ENCODE results near the gene PIP4K2A.
"Not testable (repeated sequence)": the region's sequence is repeated elsewhere in the genome, so short reads cannot be mapped to it uniquely, and the experiment has no call there.

Gene PIP4K2A

DNA sequence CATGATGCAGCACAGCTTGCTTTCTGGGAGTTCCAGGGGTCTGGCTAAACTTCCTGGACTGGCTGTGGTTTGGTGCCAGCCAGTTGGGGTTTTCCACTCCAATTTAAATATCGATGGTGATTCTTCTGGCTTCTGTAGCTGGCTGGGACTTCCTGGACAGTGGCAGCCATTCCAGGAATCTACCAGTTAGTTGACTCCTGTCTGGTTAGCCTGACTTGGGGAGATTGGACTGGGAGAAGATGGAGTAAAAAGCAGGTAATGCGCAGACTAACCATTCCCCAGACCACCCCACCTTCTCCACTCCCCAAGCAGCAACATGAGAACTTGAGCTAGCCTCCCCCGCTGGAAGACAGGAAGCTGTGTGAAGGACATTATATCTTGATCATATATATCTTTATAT, 6.3 kb upstream of the PIP4K2A start:
- no peak for FAIRE-seq
- no peak for DNase-seq (ENCODE audit: insufficient read length, low spot score)
- TF ChIP-seq, protein P1, sequence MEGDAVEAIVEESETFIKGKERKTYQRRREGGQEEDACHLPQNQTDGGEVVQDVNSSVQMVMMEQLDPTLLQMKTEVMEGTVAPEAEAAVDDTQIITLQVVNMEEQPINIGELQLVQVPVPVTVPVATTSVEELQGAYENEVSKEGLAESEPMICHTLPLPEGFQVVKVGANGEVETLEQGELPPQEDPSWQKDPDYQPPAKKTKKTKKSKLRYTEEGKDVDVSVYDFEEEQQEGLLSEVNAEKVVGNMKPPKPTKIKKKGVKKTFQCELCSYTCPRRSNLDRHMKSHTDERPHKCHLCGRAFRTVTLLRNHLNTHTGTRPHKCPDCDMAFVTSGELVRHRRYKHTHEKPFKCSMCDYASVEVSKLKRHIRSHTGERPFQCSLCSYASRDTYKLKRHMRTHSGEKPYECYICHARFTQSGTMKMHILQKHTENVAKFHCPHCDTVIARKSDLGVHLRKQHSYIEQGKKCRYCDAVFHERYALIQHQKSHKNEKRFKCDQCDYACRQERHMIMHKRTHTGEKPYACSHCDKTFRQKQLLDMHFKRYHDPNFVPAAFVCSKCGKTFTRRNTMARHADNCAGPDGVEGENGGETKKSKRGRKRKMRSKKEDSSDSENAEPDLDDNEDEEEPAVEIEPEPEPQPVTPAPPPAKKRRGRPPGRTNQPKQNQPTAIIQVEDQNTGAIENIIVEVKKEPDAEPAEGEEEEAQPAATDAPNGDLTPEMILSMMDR (IDR thresholded peaks at IDR 0.05; ENCODE audit: insufficient read depth, missing control alignments) = no peak

DNA sequence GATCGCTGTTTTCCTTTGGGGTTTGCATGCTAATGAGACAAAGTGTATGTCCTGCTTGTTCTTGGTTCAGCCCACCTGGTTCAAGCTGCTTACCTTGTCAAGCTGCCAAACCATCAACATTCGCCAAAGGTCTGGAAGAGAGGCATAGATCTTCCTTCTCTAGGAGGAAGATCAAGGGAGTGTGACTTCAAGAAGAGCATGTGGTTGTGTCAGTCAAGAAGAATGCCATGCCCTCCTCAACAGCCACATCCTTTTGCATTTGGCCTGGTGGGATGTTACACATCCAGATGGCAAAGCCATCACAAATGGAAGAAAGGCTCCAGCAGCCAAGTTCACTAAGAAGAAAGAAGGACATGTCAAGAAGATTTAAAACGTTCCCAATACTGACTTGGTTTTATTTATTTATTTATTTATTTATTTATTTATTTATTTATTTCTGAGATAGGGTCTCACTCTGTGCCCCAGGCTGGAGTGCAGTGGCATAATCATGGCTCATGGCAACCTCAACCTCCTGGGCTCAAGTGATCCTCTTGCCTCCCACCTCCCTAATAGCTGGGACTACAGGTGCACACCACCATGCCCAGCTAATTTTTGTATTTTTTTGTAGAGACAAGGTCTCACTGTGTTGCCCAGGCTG, 5.1 kb upstream of the PIP4K2A start:
- no peak for FAIRE-seq

DNA sequence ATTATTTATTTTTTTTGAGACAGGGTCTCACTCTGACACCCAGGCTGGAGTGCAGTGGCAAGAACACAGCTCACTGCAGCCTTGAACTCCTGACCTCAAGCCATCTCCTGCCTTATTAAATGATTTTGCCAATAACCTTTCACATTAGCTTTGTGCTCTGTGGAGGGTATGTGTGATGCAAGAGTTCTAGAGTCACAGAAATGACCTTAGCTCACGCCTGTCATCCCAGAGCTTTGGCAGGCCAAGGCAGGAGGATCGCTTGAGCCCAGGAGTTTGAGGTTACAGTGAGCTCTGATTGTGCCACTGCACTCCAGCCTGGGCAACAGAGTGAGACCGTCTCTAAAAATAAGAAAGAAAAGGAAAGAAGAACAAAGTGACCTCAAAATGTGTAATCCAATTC, 4.3 kb upstream of the PIP4K2A start:
- not testable (repeated sequence) for FAIRE-seq; DNase-seq (ENCODE audit: insufficient read length, low spot score)

More for the DNA sequence above, 5.1 kb upstream of the PIP4K2A start:
- TF ChIP-seq, protein P1 (IDR thresholded peaks at IDR 0.05; ENCODE audit: insufficient read depth, missing control alignments) = no peak
- no peak for DNase-seq (ENCODE audit: insufficient read length, low spot score)

DNA sequence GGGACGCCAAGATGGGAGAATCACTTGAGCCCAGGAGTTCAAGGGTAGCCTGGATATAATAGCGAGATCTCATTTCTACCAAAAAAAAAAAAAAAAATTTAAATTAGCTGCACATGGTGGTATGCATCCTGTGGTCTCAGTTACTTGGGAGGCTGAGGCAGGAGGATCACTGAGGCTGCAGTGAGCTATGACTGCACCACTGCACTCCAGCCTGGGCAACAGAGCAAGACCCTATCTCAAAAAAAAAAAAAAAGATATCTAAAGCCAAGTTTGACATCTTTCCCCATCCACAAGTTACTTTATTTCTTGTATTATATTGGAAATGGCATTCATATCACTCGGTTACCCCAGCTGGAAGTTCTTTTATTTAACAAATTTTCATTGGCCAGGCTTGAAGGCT, 3.4 kb upstream of the PIP4K2A start:
- FAIRE-seq (no peak), DNase-seq (ENCODE audit: insufficient read length, low spot score) (no peak)
- TF ChIP-seq, protein P1 (IDR thresholded peaks at IDR 0.05; ENCODE audit: insufficient read depth, missing control alignments) = no peak

DNA sequence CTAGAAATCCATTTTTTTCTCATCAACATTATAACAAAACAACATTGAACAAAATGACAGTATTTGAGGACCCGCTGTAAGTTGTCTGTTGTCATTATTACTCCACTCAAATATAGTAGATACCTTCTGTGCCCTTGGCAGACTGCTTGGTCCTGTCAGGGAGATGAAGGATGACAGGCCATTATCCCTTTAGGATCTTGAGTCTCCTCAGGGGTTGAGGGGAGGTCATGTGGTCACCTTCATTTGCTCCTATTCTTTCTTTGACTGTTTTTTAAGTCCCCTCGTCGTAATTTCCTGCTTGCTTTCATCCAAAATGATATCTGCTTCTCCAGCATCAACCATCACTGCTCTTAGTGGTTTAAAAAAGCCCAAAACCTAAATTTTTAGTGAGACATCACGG, 2.6 kb upstream of the PIP4K2A start:
- FAIRE-seq (no peak), DNase-seq (ENCODE audit: insufficient read length, low spot score) (no peak)
- TF ChIP-seq, protein P1 (IDR thresholded peaks at IDR 0.05; ENCODE audit: insufficient read depth, missing control alignments) = no peak

DNA sequence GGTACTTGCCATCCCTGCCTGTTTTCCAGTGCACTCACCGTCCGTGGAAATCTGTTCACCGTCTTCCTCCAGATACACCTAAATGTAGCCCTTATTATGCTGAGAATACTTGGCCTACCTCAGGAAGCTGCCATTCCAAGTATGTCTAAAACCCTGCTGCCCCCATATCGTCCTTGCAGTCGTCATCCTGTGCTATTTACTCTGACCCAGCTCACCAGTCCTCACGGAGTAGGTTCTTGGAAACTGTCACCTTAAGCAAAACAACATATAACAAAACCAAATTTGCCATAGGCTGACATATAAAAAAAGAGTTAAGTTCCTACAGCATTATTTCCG, 880 bp upstream of the PIP4K2A start:
- TF ChIP-seq, protein P1 (IDR thresholded peaks at IDR 0.05; ENCODE audit: insufficient read depth, missing control alignments) = no peak
- DNase-seq (ENCODE audit: insufficient read length, low spot score) (no peak), FAIRE-seq (no peak)

DNA sequence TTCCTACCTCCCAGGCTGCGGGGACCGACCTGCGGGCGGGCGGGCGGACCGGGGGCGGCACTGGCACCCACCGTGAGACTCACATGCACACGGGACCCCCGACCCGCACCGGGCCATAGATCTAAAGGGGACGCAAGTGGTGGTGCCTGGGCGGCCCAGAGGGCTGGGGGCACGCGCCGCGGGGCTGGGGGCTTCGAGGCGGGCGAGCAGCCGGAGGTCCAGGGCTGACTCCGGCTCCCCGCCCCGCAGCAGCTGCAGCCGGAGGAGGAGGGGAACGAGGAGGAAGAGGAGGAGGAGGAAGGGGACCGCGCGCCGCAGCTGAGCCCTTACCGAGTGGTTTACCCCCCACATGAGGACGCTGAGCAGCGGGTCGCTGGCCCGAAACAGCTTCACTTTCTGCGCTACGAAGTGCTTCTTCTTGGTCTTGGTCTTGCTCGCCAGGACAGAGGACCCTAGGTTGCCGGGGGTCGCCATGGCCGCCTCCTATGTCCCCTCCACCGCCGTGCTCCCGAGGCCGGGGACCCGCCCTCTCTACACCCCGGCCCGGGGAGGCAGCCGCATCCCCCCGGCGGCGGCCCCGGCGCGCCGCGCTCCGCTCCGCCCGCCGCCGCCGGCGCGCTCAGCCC, 412 bp downstream of the PIP4K2A start:
- TF ChIP-seq, protein P1 (IDR thresholded peaks at IDR 0.05; ENCODE audit: insufficient read depth, missing control alignments) = no peak
- FAIRE-seq (no peak), DNase-seq (ENCODE audit: insufficient read length, low spot score) (no peak)

Data from D721Med (cell line).